H1 (cell line): ENCODE results near the gene NDUFA12. TPM values are rescaled to one million over a fixed set of nuclear protein-coding genes. Genes with fewer than 3 reads are reported as not detected.

Experiments used
- ATF2 ChIP-seq: IDR thresholded peaks from 2 replicates; pipeline ENCODE4 v1.6.1; 2012; ENCODE audit warnings: low read length, inconsistent platforms
- CHD1 ChIP-seq: IDR thresholded peaks from 2 replicates; pipeline ENCODE4 v1.6.1; 2012; ENCODE audit warnings: low read depth, low read length, improper control_type of control experiment
- HDAC2 ChIP-seq, 2 experiments: fragments of 300-600 bp in 1 of 2; sonication (generic) in 1 of 2; IDR thresholded peaks; 2 replicates each; pipeline ENCODE4 v1.6.1; 2011 to 2012; ENCODE audit warnings: low read depth in 2 of 2, low read length in 2 of 2, mild to moderate bottlenecking in 2 of 2, moderate library complexity in 2 of 2, borderline replicate concordance in 1 of 2, inconsistent platforms in 1 of 2
- KDM1A ChIP-seq: fragments of 200-600, 300-600 bp; sonication (generic); IDR thresholded peaks from 2 replicates; pipeline ENCODE4 v1.7.1; 2016; ENCODE audit warnings: mild to moderate bottlenecking, low read length, borderline replicate concordance
- KDM4A ChIP-seq: IDR thresholded peaks from one replicate; pipeline ENCODE4 v1.7.1; 2012; ENCODE audit warnings: low read depth, mild to moderate bottlenecking, moderate library complexity, low read length, inconsistent platforms; ENCODE audit not compliant: severe bottlenecking
- POLR2A ChIP-seq, 2 experiments: IDR thresholded peaks; 1 replicate in 1 of 2; 2 replicates in 1 of 2; pipeline ENCODE4 v1.6.1; 2011; ENCODE audit warnings: low read depth in 2 of 2, low read length in 2 of 2, mild to moderate bottlenecking in 2 of 2; ENCODE audit errors: control extremely low read depth in 1 of 2
- RNF2 ChIP-seq: fragments of 200-900, 300-1000 bp; sonication (generic); IDR thresholded peaks from 2 replicates; pipeline ENCODE4 v1.7.1; 2016; ENCODE audit warnings: borderline replicate concordance, low read depth, mild to moderate bottlenecking, antibody characterized with exemption, low read length; ENCODE audit not compliant: poor library complexity, severe bottlenecking; ENCODE audit errors: missing control alignments
- SP4 ChIP-seq: IDR thresholded peaks from 2 replicates; pipeline ENCODE4 v1.6.1; 2012; ENCODE audit warnings: low read length, inconsistent platforms
- polyA plus RNA-seq, 7 experiments: library from polyadenylated mRNA; depleted of rRNA in 3 of 7; stranded (reverse) in 5 of 7; unstranded in 2 of 7; fragments of >200 nt in 5 of 7; fragments of 200-250 nt in 2 of 7; gene quantifications; 1 replicate in 5 of 7; 2 replicates in 1 of 7; 4 replicates in 1 of 7; pipeline versions ENCODE4 v1.2.1 to v1.2.3, GENCODE V29; 2011 to 2013; ENCODE audit warnings: missing spikeins in 2 of 7, mixed read lengths in 2 of 7
- total RNA-seq: library from RNA; stranded (reverse); fragmentation: NEBNext Ultra II Directional; extraction: Animal tissue kit (Norgen Biotek cat#: 25700); gene quantifications from 2 replicates; pipeline ENCODE4 v1.2.1, GENCODE V29; 2021
- TF ChIP-seq, protein P1 (sequence below): IDR thresholded peaks from 2 replicates; pipeline ENCODE4 v1.6.1; 2012; ENCODE audit warnings: inconsistent platforms

The NDUFA12 gene
- total and polyA plus RNA-seq, 2 of the 8 experiments (the other 6 are each of a cell fraction or from before 2014, with no cell fraction given), result 98.1 to 157 TPM

- TF ChIP-seq RNF2, result no peak
- TF ChIP-seq ATF2, result no peak
- no peak for TF ChIP-seq CHD1
- TF ChIP-seq, protein P1, sequence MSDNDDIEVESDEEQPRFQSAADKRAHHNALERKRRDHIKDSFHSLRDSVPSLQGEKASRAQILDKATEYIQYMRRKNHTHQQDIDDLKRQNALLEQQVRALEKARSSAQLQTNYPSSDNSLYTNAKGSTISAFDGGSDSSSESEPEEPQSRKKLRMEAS, result no peak
- TF ChIP-seq KDM1A, result no peak
- no peak for TF ChIP-seq POLR2A (IDR thresholded peaks at IDR 0.05; ENCODE audit: control extremely low read depth in 1 of 2, low read depth in 2 of 2, low read length in 2 of 2)
- TF ChIP-seq SP4, result no peak
- no peak for TF ChIP-seq HDAC2 (IDR thresholded peaks at IDR 0.05; ENCODE audit: borderline replicate concordance in 1 of 2, low read depth in 2 of 2, low read length in 2 of 2)
- no peak for TF ChIP-seq KDM4A
- TF ChIP-seq, all 59 proteins: peak for 0
These were observed 31.3 kb upstream of the NDUFA12 start (continued) for GRCh38 chr12:95034750-95035149.
